Esophagus squamous epithelium (tissue), 4 donors: Measurements from ENCODE around the gene MAEA.

Experiments
- POLR2A ChIP-seq, 4 donors: fragments of 450-650 bp; IDR thresholded peaks; one replicate each; pipeline ENCODE4 v1.6.1; 2017; ENCODE audit warnings: antibody characterized with exemption in 4 of 4, mild to moderate bottlenecking in 4 of 4, moderate library complexity in 3 of 4
- TF ChIP-seq, protein P1 (sequence below), 6 experiments: fragments of 450-650 bp in 4 of 6; fragments of 200-600 bp in 2 of 6; sonication (generic) in 2 of 6; IDR thresholded peaks; one replicate each; pipeline ENCODE4 v1.5.1; 2016 to 2019; ENCODE audit warnings: antibody characterized with exemption in 6 of 6, mild to moderate bottlenecking in 4 of 6, moderate library complexity in 4 of 6

DNA sequence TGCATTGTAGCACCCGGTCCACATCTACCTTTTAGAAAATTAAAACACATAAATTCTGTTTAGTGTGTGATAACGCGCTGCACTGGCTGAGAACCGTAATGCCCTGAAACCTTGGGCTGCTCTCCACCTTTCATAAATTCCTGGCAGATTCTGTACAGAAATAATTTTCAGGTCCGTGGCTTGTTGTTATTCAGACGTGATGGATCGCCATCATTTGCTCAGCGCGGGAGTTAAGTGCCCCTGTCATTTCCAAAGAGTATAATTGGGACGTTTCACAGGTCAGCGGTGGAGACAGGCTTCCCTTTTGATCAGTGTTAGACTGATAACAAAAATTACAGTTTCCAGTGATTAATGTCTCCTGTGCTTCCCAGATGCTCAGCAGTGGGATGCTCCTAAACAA lies 73.8 kb downstream of the MAEA start:
- TF ChIP-seq, protein P1, sequence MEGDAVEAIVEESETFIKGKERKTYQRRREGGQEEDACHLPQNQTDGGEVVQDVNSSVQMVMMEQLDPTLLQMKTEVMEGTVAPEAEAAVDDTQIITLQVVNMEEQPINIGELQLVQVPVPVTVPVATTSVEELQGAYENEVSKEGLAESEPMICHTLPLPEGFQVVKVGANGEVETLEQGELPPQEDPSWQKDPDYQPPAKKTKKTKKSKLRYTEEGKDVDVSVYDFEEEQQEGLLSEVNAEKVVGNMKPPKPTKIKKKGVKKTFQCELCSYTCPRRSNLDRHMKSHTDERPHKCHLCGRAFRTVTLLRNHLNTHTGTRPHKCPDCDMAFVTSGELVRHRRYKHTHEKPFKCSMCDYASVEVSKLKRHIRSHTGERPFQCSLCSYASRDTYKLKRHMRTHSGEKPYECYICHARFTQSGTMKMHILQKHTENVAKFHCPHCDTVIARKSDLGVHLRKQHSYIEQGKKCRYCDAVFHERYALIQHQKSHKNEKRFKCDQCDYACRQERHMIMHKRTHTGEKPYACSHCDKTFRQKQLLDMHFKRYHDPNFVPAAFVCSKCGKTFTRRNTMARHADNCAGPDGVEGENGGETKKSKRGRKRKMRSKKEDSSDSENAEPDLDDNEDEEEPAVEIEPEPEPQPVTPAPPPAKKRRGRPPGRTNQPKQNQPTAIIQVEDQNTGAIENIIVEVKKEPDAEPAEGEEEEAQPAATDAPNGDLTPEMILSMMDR (IDR thresholded peaks at IDR 0.05): no peak
- no peak for TF ChIP-seq POLR2A (IDR thresholded peaks at IDR 0.05)
